ENCODE data around the gene VPS13C.

- TF ChIP-seq POLR2A (IDR thresholded peaks at IDR 0.05) (no peak), CTCF (IDR thresholded peaks at IDR 0.05) (no peak)
These were observed 190.6 kb downstream of the VPS13C start for GRCh38 chr15:61869656-61870055.
